Measurements from ENCODE around the gene OSBPL1A.
A peak's percentile ranks its signal among the peaks of the same experiment; 100 is the strongest.

OSBPL1A gene

DNA sequence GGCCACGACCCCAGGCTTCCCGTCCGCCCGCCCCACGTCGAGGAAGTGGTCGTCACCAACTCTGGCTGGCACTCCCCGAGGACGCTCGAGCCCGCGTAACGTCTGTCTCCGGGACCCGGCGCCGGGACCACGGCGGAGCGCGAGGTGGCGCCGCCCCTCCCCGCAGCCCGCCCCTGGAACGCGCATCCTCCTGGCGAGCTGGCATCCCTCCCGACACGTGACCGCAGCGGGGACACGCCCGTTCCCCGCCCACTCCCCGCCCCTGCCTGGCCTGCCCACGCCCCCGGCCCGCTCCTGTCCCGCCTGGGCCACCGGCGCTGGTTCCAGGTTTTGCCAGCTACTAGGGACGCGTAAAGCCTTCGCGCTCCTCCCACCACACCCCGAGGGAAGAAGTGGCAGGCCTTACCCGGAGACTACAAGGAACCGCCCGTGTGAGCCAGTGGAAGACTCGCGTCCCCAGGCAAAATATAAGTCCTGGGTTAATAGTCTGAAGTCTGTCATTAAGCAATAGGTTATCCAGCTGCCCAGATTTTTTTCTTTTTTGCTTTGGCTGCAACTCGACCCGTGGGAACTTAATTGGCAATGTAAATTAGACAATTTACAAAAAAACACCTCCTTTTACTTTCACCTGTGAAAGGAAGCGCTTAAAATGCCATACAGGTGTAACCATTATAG lies at the start of gene OSBPL1A:
TSS of gene OSBPL1A (minus strand) at position 131 of the 675 bp plus-strand sequence. CDS start 20,291 bp downstream, outside the sequence.
- DNase-seq (ENCODE audit: low spot score) = peak; percentile 76

DNA sequence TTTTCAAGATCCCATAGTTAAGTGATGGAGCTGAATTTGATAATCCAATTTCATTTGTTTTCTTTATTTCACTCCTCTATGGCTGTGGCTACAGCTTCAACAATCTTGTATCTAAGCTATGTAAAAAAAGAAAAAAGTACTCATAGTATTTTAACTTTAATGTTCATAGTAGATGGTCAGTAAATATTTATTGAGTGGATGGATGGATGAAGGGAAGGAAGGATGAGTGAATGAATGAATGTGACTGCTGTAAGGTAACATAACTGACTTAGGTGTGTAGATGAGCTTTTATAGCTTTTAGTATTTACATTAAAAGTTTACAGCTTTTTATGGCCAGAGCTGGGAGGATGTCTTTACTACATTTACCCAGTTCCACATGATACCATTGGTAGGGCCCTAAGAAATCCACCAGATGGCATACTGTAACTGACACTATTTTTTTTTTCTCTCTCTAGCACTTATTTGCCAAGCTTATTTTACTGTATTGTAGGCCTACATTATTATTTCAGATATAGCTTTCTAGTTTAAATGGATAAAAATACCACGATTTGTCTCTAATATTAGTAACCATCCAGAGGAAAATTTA lies 49.4 kb upstream of the OSBPL1A start:
- no peak for DNase-seq (ENCODE audit: low spot score)

DNA sequence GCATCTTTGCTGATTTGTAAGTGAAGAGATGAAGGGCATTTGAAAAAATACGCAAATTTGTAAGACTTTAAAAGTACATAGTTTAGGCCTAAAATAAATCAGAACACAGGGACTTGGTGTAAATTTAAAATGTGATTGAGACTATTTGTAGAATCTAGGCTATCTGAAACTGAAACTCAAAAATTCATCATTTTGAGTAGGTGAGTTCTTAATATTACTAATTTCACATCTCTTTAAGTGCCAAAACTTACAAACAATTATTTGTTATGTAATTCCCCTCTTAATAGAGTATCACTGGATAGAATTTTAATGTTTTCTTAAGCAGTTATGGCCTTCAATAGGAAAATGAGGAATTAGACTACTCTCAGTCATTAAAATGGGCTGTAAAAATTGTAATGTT lies 48.8 kb upstream of the OSBPL1A start:
- no peak for DNase-seq (ENCODE audit: low spot score)

DNA sequence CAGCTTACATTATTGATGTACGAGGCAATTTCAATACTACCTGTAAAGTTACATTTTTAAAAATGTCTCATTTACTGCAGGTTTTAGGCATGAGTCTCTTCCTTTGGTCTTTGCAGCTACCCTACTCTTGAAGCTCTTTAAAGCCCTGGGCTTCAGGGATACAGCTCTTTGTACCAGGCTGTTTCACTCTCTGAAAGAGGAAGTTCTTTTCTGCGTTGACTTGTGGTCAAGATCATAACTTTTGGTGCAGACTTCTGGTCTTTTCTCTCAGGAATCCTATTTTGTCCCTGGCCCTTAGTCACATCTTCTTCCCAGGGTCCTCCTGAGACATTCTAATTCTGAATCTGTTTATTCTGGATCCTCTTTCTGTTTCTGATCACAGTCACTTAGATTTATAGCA lies 46.2 kb upstream of the OSBPL1A start:
- DNase-seq (ENCODE audit: low spot score) = no peak

GRCh38 chr18:24436939-24437338 lies 39.3 kb upstream of the OSBPL1A start:
- DNase-seq (ENCODE audit: low spot score) = no peak

DNA sequence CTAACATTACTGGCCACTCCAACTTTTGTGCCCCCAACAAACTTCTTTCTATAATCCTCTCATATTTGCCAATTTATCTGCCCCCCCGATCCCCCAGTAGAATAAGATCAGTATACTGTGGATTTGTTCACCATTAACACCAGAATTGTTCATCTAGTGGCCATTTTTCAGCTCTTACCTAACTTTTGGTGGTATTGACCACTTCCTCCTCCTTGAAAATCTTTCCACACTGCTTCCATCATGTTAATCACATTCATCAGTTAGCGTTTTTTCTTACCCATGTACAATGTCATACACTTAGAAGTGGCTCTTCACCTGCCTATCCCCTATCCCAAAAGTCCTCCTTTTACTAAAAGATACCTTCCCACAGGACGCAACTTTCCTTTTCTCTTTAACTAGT lies 35.0 kb upstream of the OSBPL1A start:
- no peak for DNase-seq (ENCODE audit: low spot score)

DNA sequence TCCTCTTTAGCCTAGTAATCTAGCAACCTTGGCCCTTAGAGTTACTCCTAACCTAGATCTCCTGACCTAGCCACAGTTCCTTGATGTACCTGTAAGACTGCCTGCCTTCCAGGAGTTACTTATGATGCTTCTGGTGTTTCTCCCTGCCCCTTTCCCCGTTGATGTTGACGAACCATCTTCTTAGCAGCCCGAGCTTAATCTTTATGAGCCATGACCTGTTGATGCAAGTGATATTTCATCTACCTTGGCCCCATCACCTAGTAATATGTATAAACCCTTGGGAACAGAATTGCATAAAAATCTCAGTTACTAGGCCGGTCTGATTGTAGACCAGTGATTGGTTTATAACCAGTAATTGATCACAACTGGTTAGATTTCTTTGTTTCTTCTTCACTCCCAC lies 31.6 kb upstream of the OSBPL1A start:
- no peak for DNase-seq (ENCODE audit: low spot score)

DNA sequence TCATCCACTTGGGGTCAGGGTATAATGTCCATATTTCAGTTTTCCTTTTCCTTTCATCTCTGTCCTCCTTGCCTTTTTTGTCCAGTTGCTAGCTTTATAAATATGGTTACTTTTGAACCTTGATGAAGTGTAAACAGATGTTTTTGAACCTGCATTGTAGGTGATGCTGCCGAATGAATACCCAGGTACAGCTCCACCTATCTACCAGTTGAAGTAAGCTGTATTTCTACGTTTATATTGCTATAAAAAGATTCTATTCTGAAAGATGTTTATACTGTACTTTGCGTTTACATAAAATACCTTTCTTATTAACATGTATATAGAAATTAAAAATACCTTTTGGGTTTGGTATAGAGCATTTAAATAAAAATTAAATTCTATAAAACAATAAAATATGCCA lies 31.1 kb upstream of the OSBPL1A start:
- DNase-seq (ENCODE audit: low spot score) = no peak

DNA sequence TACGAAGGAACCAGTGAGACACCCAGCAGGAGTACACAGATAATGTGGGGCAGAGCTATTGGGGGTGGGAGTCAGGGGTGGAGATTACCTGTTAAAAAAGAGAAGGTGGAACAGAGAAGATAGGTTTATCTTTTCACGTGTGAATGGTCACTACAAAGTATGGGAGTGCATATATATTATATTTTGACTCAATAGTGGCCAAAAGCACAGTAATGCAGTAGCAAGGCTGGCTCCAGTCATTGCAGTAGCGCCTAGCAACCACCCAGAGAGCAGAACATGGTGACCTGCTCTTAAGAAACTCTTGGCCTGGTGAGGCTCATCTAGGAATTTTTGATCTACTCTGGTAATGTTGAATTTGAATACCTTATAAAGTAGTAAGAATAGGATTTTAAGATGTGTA lies 29.9 kb upstream of the OSBPL1A start:
- no peak for DNase-seq (ENCODE audit: low spot score)

GRCh38 chr18:24426398-24427294 lies 29.0 kb upstream of the OSBPL1A start, which contains the start of gene IMPACT:
Gene IMPACT (plus strand): TSS chr18:24426670. CDS start chr18:24426757, 87 bp downstream.
- DNase-seq (ENCODE audit: low spot score) = peak; percentile 76

DNA sequence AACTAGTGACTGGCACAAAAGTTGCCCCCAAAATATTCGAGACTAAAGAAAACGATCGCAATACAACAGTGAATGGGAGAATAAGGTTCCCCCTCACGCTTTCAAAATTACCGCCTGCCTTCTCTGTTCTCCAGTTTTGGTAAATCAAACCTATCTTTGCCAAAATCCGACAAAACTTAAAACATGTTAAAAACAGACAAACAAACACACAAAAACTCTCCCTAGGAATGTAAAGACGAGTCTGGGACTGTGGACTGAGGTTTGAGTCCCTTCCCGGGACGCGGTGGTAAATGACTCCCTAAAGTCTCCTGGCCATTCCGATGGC lies 28.4 kb upstream of the OSBPL1A start:
- no peak for DNase-seq (ENCODE audit: low spot score)

DNA sequence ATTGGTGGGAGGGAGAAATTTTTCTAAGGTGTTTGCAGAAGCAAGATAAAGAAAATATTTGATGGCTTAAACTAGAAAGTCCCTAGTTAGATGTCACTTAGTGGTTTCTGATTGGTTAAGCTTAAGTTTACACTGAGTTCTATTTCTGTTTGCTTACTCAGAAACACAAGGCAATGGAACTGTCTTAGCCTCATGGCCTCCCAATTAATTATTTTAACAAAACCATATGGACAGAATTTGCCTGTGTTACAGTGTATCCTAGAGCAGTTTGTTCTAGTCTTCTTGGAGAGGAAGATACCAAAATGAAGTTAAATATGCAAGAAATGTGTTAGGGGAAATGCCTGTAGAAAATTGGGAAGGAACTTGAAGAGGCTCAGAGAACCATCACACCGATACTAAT lies 24.2 kb upstream of the OSBPL1A start:
- no peak for DNase-seq (ENCODE audit: low spot score)

GRCh38 chr18:24420551-24420950 lies 22.9 kb upstream of the OSBPL1A start:
- no peak for DNase-seq (ENCODE audit: low spot score)

- no peak for DNase-seq (ENCODE audit: low spot score)
These were observed 19.9 kb upstream of the OSBPL1A start for GRCh38 chr18:24417480-24417879.

DNA sequence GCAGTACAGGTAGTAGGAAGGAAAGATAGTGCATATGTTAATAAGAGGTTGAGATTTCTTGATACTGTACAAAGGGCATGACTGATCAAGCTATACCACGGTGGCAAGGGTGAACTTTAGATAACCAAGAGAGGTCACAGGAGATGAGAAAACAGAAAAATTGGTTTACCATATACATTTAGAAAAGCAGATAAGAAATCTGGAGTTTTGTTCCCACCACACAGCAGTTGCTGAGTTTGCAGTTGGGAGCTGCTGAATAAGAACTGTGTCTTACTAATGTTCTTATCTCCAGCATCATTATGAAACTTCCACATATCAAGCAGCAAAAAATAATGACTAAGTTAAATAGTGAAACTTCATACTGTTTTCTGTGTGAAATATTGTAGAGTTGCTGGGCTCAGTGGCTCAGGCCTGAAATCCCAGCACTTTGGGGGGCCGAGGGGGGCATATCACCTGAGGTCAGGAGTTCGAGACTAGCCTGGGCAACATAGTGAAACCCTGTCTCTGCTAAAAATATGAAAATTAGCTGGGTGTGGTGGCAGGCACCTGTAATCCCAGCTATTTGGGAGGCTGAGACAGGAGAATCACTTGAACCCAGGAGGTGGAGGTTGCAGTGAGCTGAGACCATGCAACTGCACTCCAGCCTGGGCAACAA lies 16.9 kb upstream of the OSBPL1A start:
- DNase-seq (ENCODE audit: low spot score) = no peak

GRCh38 chr18:24413148-24413547 lies 15.5 kb upstream of the OSBPL1A start:
- no peak for DNase-seq (ENCODE audit: low spot score)

GRCh38 chr18:24408496-24408895 lies 10.9 kb upstream of the OSBPL1A start:
- no peak for DNase-seq (ENCODE audit: low spot score)

GRCh38 chr18:24404591-24404990 lies 7.0 kb upstream of the OSBPL1A start:
- no peak for DNase-seq (ENCODE audit: low spot score)

DNA sequence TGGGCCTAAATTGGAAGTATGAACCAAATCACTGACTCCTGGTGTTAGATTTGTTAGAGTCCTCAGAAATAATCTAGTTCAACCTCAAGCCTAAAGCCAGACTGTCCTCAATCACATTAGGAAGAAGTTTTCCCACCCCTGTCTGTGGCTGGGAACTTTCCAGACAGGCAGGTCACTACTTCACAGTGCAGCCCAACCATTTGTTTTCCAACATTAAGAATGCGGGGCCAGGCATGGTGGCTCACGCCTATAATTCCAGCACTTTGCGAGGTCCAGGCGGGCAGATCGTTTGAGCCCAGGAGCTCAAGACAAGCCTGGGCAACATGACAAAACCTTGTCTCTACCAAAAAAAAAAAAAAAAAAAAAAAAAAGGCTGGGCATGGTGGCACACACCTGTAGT lies 5.5 kb upstream of the OSBPL1A start:
- no peak for DNase-seq (ENCODE audit: low spot score)

GRCh38 chr18:24402209-24402785 lies 4.7 kb upstream of the OSBPL1A start:
- no peak for DNase-seq (ENCODE audit: low spot score)

DNA sequence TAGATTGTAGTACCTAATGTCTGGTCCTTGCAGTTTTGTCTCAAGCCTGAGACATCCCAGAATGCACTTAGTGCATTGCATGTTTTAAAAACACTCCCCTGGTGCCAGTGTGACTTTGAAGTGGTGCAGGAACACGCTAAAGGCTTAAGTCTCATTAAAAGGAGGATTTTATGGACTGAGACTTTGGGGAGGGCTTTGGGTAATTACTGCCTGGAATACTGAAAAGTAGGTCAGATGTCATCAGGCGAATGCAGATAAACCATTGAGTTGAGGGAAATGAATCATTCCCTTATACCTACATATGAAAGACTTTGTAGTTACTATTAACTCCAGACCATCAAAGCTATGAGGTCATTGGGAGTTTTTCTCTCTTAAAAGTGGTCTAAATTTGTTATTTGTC lies 3.0 kb upstream of the OSBPL1A start:
- DNase-seq (ENCODE audit: low spot score) = no peak

- no peak for DNase-seq (ENCODE audit: low spot score)
These were observed 916 bp upstream of the OSBPL1A start for GRCh38 chr18:24398540-24398939.
